Hair follicle dermal papilla cell (primary cell): ENCODE results near the gene SNX10. TPM values are rescaled to one million over a fixed set of nuclear protein-coding genes. Genes with fewer than 3 reads are reported as not detected.

Source experiments
- total RNA-seq: library from RNA; depleted of rRNA; stranded (reverse); fragments of >200 nt; gene quantifications from 2 replicates; pipeline ENCODE4 v1.2.3, GENCODE V29; 2012

SNX10 gene
- not detected in 2 replicates for total RNA-seq

GRCh38 chr7:26291699-26292538 lies at the start of gene SNX10:
Gene SNX10, plus strand, starts transcription at chr7:26291862. Its CDS starts 54,581 bp downstream, at chr7:26346443.

Other genes with a start within 250 kb of the SNX10 start
- 0.16 and 0.36 TPM in 2 replicates for gene NFE2L3, start 139.7 kb upstream of the SNX10 start, total RNA-seq
- gene HNRNPA2B1, start 91.1 kb upstream of the SNX10 start, total RNA-seq: 63.9 and 84.1 TPM in 2 replicates
- gene CBX3, start 90.1 kb upstream of the SNX10 start, total RNA-seq: 86.3 and 86.9 TPM in 2 replicates